ENCODE measurements around the gene CBX3. TPM values are rescaled to one million over a fixed set of nuclear protein-coding genes. Genes with fewer than 3 reads are reported as not detected.
"Not testable (repeated sequence)": the region's sequence is repeated elsewhere in the genome, so short reads cannot be mapped to it uniquely, and the experiment has no call there.

CBX3 gene
- 100 to 1,000 TPM; 250 to 363 (median 342) TPM for polyA plus RNA-seq (ENCODE audit: insufficient read length in 4 of 4)

DNA sequence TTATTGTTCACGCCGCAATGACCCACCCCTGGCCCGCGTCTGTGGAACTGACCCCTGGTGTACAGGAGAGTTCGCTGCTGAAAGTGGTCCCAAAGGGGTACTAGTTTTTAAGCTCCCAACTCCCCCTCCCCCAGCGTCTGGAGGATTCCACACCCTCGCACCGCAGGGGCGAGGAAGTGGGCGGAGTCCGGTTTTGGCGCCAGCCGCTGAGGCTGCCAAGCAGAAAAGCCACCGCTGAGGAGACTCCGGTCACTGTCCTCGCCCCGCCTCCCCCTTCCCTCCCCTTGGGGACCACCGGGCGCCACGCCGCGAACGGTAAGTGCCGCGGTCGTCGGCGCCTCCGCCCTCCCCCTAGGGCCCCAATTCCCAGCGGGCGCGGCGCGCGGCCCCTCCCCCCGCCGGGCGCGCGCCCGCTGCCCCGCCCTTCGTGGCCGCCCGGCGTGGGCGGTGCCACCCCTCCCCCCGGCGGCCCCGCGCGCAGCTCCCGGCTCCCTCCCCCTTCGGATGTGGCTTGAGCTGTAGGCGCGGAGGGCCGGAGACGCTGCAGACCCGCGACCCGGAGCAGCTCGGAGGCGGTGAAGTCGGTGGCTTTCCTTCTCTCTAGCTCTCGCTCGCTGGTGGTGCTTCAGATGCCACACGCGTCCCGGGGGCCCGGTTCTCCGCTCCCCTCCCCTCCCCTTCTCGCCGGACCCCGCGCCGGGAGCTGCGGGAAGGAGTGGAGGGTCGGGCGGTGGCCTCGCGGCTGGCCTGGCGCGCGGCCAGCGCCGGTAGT is at the start of gene CBX3:
CBX3 (plus strand) TSS at position 499 of the 772 bp plus-strand sequence. CDS start 1,254 bp downstream, outside the sequence.
- peak; percentile 79 to 89 (median 86) for DNase-seq (ENCODE audit: low read depth in 4 of 4, low spot score in 3 of 4)

DNA sequence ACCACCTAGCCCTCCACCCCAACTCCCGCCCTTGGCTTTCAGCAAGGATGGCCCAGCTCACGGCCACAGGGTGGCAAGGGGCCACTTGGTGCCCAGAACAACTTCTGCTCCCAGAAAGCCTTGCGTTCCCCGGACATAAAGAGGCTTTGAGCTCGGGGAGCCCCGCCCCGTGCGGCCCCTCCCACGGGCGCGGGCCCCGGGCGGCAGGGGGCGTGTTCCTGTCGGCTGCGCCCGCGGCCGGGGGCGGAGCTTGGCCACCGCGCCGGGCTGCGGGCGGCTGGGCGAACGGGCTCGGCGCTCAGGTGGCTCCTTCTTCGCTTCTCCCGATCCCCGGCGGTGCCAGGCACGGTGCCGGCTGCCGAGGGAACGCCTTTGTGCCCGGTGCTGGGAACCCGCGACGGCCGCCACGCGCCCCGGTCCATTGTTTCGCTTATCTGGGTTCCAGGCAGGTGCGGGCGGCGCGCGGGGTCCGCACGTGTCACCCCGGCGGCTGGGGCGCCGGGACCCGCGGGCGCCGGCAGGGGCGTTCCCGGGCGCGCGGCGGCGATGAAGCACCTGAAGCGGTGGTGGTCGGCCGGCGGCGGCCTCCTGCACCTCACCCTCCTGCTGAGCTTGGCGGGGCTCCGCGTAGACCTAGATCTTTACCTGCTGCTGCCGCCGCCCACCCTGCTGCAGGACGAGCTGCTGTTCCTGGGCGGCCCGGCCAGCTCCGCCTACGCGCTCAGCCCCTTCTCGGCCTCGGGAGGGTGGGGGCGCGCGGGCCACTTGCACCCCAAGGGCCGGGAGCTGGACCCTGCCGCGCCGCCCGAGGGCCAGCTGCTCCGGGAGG is 49.4 kb upstream of the CBX3 start, which contains the start of gene NFE2L3:
NFE2L3 (plus strand) TSS at position 246 of the 829 bp plus-strand sequence; CDS start at position 547, 301 bp downstream.
- peak in 3 of 4 donors; percentile 48 to 51 (median 48) for DNase-seq (ENCODE audit: low read depth in 4 of 4, low spot score in 3 of 4)

DNA sequence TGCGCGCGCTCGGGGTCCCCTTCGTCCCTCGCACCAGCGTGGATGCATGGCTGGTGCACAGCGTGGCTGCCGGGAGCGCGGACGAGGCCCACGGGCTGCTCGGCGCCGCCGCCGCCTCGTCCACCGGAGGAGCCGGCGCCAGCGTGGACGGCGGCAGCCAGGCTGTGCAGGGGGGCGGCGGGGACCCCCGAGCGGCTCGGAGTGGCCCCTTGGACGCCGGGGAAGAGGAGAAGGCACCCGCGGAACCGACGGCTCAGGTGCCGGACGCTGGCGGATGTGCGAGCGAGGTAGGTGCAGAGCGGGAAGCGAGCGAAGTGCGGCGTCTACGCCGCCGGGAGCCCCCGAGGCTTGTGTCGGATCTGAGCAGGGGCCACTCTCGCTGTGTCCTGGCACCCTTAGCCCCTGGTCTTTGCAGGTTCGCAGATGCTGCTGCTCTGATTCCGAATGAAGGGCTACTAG is 48.7 kb upstream of the CBX3 start:
- not testable (repeated sequence) for DNase-seq (ENCODE audit: low read depth in 4 of 4, low spot score in 3 of 4)

DNA sequence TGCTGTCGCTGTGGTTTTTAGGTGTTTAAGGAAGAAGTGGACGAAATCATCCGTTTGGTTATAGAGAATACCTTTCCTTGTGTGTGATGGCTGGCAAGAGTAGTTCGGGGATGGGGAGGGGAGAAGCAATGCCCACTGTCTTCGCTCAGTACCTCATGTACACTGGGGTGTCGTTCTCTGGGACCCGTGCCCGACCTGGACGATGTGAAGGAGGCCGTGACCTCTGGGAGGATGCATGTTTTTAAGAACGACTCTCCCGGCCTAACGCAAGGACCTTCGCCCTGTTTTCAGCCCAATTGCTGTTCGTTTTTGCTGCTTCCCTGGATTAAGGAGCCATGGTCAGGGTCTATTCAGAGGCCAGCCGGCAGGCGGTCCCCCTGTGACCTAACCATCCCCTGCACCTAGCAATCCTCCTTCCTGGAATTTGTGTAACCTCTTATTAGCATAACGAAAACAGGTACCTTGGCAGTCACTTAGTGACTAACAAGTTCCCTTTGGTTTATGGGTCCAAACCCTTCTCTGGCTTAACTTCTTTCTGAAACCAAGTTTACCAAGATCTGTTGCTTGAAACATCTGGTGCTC is 48.2 kb upstream of the CBX3 start:
- no peak for DNase-seq (ENCODE audit: low read depth in 4 of 4, low spot score in 3 of 4)

DNA sequence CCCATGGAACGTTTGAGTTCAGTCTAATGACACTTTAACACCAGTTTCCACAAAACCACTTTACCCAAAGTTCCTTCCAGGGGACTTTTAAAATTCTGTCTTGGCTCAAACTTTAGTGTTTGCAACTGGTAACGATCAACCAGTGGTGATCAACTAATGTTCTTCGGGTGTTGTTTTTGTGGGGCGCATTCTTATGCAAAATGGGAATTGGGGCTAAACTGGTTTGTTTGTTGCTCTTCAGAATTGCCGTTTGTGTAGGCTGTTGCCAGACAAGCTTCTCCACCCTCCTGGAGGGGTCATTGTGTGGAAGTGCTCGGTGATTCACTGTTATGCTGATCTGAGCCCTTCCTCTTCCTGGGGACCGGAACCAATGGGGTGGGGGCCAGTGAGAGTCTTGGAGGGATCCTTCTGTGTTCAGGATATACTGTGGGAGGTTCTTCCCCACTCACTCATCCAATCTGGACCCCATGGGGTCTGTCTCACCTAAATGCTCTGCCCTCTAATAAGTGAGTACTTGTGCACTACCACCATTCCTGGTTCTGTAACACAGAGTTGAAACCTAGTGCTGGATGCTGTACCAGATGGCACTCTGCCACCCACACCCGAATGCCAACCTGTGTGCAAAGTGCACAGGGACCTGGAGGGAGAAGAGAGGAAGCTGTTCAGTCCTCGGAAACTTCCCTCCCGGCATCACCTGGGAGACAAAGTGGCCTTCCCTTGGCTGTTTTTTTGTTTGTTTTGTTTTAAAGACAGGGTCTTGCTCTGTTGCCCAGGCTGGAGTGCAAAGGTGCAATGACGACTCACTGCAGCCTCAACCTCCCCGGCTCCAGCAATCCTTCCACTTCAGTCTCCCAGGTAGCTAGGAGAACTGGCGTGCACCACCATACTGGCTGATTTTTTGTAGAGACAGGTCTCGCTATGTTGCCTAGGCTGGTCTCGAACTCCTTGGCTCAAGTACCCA is 47.4 kb upstream of the CBX3 start:
- DNase-seq (ENCODE audit: low read depth in 4 of 4, low spot score in 3 of 4): no peak

DNA sequence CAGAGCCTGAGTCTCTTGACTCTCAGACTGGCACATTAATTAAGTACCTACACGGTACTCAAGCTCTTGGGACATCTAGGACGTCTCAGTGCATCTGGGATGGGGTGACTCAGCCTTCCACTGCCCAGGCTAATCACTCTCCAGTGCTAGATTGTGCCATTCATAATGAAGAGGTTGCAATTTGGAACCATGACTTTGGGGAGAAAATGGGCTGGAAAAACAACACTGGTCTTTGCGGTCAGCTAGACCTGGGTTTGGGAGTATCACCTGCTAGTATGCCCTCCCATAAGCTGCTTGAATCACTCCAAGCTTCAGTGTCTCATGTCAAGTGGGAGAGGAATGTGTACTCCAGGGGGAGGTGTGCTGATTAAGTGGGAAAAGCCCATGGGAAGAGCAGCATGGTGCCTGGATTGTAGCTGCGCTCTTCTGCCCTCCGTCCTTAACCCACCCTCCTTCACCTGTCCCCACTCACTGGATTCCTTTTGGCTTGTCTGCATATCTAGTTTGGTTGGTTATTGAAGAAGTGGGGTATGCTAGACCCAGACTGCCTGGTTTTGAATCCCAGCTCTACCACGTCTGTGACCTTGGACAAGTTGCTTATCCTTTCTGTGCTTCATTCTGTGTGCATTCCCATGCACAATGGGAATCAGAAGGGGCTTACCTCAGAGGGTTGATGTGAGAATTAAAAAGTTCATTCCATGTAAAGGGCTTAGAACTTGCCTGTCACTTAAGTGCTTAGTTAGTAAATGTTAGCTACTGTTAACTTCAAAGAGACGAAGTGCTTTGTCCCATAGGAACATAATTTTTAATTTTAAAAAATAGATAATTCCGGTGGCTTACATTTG is 45.8 kb upstream of the CBX3 start:
- DNase-seq (ENCODE audit: low read depth in 4 of 4, low spot score in 3 of 4): no peak

DNA sequence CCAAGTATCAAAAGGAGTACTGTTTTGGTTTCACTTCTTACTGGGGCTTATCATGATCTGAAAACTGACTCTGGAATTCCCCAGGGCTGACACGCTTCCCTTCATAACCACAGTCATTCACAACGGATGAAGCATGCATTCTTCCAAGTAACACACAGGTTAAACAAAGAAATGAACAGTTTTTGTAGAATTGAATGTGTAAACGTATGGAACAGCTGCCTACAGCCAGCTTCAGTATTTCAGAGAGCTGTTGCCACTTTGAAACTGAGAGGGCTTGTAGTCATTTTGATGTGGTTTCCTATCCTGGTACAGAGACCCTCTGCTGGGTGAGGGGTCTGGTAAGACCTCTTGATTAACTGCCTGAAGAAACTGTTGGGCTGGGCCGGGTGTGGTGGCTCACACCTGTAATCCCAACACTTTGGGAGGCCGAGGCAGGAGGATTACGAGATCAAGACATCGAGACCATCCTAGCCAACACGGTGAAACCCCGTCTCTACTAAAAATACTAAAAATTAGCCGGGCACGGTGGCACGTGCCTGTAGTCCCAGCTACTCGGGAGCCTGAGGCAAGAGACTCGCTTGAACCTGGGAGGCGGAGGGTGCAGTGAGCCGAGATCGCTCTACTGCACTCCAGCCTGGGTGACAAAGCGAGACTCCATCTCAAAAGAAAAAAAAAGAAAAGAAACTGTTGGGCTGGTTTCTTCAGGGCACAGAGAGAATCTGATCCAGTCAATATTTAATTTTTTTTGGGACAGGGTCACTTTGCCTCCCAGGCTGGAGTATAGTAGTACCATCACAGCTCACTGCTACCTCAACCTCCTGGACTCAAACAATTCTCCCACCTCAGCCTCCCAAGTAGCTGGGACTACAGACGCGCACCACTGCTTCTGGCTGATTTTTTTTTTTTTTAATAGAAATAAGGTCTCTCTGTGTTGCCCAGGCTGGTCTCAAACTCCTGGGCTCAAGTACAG is 44.8 kb upstream of the CBX3 start:
- no peak for DNase-seq (ENCODE audit: low read depth in 4 of 4, low spot score in 3 of 4)

DNA sequence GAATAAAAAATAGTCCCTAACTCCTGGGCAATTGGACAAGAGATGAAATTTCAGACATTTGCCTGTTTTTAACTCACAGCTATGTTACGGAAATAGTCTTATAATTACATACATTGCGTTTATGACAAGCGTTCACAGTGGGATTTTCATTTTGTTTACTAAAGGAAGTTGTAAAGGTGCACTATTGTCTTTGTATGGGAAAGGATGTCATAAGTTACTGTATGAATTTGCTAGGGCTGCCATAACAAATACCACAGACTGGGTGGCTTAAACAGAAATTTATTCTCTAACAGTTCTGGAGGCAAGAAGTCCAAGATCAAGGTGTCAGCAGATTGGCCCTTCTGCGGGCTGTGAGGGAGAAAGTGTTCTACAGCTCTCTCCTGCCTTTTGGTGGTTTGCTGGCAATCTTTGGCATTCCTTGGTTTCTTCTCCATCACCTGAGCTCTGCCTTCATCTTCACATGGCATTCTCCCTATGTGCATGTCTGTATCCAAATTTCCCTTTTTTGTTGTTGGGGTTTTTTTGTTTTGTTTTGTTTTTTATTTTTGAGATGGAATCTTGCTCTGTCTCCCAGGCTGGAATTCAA is 43.9 kb upstream of the CBX3 start:
- no peak for DNase-seq (ENCODE audit: low read depth in 4 of 4, low spot score in 3 of 4)

DNA sequence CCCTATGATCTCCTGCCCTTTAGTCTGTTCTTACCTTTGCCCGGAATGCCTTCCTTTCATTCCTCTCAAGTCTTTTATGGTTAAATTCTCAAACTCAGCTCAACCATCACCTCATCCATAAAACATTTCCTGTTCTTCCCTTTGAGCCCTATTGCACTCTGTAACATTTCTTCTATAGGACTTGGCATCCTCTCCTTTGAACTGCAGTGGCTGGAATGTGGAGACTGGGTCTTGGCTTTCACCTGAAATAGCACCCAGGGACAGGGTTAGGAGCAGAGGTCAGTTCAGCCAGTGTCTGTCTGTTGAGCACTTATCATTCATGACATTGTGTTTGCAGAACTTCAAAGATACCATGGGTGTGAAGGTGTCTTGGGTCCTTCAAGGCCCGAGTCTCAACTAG is 42.3 kb upstream of the CBX3 start:
- no peak for DNase-seq (ENCODE audit: low read depth in 4 of 4, low spot score in 3 of 4)

DNA sequence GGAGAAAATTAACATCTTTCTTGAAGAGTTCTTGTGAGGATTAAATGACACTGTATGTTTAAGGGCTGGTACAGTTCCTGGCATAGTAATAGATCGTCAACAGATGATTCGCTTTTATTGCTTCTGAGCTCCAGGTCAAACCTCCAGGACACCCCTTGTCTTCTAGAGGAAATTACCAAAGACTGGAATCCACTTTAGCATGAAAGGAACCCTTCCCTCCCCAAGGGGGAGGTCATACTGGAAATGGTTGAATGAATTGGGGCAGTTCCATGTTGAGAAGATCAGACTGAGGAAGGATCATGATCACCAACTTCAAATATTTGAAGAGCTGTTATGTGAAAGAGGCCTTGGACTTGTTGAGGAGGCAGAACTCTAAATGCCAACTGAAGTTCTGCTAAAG is 40.6 kb upstream of the CBX3 start:
- DNase-seq (ENCODE audit: low read depth in 4 of 4, low spot score in 3 of 4): no peak

DNA sequence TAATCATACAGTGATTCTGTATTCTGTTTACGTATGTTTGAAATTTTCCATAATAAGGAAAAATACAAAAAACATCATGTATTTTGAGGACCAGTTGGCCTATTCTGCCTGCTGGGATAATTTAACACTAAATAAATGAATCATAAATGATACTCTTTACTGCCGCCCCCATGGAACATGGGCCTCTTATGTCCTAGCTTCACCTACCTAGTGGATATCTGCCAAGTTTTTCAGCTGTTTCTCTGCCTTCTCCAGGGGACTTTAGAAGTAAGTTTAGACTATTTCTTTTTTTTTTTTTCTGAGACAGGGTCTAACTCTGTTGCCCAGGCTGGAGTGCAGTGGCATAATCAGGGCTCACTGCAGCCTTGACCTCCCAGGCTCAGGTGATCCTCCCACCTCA is 39.1 kb upstream of the CBX3 start:
- DNase-seq (ENCODE audit: low read depth in 4 of 4, low spot score in 3 of 4): no peak

DNA sequence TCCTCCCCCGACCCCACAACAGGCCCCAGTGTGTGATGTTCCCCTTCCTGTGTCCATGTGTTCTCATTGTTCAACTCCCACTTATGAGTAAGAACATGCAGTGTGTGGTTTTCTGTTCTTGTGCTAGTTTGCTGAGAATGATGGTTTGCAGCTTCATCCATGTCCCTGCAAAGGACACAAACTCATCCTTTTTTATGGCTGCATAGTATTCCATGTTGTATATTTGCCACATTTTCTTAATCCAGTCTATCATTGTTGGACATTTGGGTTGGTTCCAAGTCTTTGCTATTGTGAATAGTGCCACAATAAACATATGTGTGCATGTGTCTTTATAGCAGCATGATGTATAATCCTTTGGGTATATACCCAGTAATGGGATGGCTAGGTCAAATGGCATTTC is 37.7 kb upstream of the CBX3 start:
- DNase-seq (ENCODE audit: low read depth in 4 of 4, low spot score in 3 of 4): not testable (repeated sequence)

DNA sequence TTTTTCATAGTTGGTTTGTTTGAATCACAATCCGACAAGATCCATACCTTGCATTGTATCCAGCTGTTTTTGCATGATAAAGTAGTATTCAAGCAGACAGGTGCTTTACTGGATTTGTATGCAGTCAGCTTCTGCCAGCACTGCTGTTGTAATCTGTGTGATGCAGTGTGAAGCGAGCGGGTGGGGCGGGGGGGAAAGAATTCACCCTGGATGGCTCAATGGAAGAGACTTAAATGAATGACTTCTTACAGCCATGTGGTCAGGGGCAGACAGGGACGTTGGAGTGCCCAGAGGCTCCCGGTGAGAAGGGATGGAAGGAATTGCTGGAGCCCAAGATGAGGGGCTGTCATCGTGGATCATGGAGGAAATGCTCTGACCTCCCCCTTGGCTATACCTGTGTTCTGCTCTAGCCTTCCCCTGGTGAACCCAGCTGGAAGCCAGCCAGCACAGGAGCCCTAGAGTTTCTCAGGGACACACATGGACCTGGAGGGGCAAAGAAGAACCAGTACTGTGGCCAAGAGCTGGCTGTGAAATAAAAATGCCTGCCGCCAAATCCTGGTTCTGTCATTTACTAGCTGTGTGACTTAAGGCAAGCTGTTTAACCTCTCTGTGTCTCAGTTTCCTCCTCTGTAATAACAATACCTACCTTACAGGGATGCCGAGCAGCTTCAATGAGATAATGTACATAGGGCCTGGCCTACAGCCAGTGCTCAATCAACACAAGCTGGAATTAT is 35.4 kb upstream of the CBX3 start:
- no peak for DNase-seq (ENCODE audit: low read depth in 4 of 4, low spot score in 3 of 4)

DNA sequence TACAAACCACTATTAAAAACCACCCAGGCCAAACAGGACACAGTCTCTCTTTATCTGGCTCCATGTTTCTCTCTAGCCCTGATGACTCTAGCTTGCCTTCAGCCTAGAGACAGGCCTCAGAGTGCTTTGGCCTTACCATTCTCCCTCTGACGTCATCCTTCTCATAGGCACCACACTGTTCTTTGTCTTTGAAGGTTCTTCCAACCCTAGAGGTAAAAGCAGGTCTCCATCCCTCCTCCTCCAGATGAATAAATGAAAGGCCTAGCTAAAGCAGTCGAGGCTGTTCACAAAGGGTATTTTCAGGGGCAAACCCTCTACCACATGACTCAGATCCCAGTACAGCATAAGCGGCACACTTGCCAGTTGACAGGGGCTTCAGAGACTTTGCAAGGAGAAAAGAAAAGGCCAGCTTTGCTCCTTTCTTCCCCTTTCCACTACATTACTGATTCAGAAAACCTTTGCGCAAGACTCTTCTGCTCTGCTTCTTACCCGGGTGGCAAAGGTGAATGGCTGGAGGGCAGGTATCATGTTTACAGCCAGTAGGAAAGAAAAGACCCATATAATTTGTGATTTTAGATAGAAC is 34.8 kb upstream of the CBX3 start:
- DNase-seq (ENCODE audit: low read depth in 4 of 4, low spot score in 3 of 4): no peak

DNA sequence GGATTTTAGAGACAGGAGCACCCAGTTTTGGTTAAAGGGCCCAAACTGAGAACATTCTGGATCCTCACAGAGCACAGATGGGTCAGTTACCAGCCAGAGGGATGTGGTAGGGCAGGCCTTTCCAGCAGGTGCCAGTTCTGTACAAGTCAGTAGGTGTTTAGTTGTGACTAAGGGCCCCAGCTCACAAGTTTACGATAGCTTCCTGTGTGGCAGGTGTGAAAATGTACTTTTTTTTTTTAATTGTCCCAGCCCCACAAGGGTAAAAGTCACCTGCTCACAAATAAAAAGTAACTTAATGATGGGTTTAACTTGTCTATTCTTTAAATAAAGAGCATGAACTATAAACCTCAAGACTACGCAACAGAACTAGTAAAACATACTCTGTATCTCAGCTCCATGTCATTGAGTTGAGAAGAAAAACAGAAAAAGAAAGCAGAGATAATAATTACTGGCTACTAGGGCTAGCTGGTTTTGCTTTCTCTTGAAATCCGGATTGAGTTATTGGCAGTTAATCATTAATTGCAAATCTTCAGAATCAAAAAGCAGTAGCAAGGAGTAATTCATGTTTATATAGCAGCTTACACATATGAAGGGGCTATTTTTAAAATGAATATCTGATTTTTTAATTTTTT is 34.1 kb upstream of the CBX3 start:
- DNase-seq (ENCODE audit: low read depth in 4 of 4, low spot score in 3 of 4): no peak

DNA sequence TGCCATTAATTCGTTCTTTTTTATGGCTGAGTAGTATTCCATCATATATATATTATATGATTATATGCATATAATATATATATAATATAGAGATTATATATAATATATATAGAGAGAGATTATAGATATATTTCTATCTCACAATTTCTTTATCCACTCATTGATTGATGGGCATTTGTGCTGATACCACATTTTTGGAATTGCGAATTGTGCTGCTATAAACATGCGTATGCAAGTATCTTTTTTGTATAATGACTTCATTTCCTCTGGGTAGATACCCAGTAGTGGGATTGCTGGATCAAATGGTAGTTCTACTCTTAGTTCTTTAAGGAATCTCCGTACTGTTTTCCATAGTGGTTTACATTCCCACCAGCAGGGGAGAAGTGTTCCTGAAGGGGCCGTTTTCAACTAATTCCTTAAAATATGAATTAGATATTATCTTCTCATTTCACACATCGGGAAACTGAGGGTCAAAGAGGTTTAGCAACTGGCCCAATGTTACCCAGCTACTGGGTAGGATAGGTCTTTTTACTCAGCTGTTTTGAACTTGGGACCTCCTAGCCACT is 33.0 kb upstream of the CBX3 start:
- DNase-seq (ENCODE audit: low read depth in 4 of 4, low spot score in 3 of 4): no peak
